ENCODE measurements around the gene DEGS1.

Gene DEGS1

GRCh38 chr1:224159541-224159940 is 23.5 kb upstream of the DEGS1 start:
- no peaks in the 10 kb centered on the region for H3K4me1 ChIP-seq (ENCODE audit: control insufficient read depth in 1 of 2, insufficient read depth in 2 of 2, low read length in 2 of 2)
- no peak overlapping the region for H3K27ac ChIP-seq (ENCODE audit: low read depth, low read length)

DNA sequence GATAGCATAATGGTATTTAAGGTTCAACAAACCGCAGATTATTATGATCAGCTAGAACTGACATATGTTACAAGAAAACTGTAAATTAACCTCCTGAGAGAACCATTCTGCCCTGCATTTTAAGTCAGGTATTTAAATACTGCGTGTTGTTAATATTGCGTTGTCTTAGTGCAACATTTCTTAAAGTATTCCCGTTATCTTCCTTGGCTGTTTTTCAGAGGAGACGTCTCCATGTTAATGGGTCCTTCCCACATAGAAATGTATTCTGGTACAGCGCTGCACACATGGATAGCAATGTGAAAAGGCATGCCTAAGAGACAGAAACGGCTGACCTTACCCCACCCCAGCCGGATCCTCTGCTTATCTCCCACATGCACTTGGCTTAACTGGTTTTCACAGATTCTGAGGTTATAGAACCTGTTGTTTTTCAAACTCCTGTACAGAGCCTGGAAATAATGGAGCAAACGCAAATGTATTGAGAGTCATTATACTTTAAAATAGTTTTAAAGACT is 22.8 kb upstream of the DEGS1 start:
- Histone ChIP-seq H4K8ac (ENCODE audit: low read depth, low read length) (no peak overlapping the region), H2BK5ac (ENCODE audit: low read depth, low read length, poor library complexity) (no peak overlapping the region), H3K4me3 (ENCODE audit: low read depth, low read length) (no peak overlapping the region), H3K4me1 (ENCODE audit: control insufficient read depth in 1 of 2, insufficient read depth in 2 of 2, low read length in 2 of 2) (no peaks in the 10 kb centered on the region), H3K4me2 (ENCODE audit: low read length) (no peak overlapping the region), H2AK5ac (ENCODE audit: low read length) (no peak overlapping the region), H3K23ac (ENCODE audit: low read length) (no peak overlapping the region), H4K12ac (ENCODE audit: low read depth, low read length) (no peak overlapping the region), H3K4ac (ENCODE audit: low read depth, low read length) (no peak overlapping the region), H3K27me3 (ENCODE audit: insufficient read depth, low read length) (no peaks in the 10 kb centered on the region), H3K14ac (ENCODE audit: low read length) (no peak overlapping the region), H3K79me1 (ENCODE audit: low read length) (no peaks in the 10 kb centered on the region), H2BK12ac (ENCODE audit: low read length) (no peak overlapping the region), H4K91ac (ENCODE audit: low read depth, low read length) (no peak overlapping the region), H3K9ac (ENCODE audit: low read length) (no peak overlapping the region), H3K79me2 (ENCODE audit: control insufficient read depth, insufficient read depth, low read length, poor library complexity) (no peaks in the 10 kb centered on the region), H3K27ac (ENCODE audit: low read depth, low read length) (no peak overlapping the region), H3K36me3 (ENCODE audit: control insufficient read depth in 1 of 2, insufficient read depth in 2 of 2, low read length in 2 of 2) (peaks cover 5 to 14% of the 10 kb centered on the region in 2 experiments), H3K18ac (ENCODE audit: low read length) (no peak overlapping the region), H2BK120ac (ENCODE audit: insufficient read depth, low read length, poor library complexity) (no peak overlapping the region), H2AFZ (ENCODE audit: insufficient read depth, low read length, poor library complexity) (no peak overlapping the region), H3K9me3 (ENCODE audit: insufficient read depth, low read depth, low read length) (no peaks in the 10 kb centered on the region)
- no peak for DNase-seq
- no CpG with 5 or more reads among the region's 9 CpGs for WGBS (ENCODE audit: extremely low coverage, insufficient coverage, insufficient read length)

More at GRCh38 chr1:224159541-224159940, 23.5 kb upstream of the DEGS1 start:
- WGBS (ENCODE audit: extremely low coverage, insufficient coverage, insufficient read length) = no CpG with 5 or more reads among the region's 6 CpGs
- H3K14ac ChIP-seq (ENCODE audit: low read length) = no peak overlapping the region
- H3K23ac ChIP-seq (ENCODE audit: low read length) = no peak overlapping the region
- no peak overlapping the region for H4K12ac ChIP-seq (ENCODE audit: low read depth, low read length)
- H3K18ac ChIP-seq (ENCODE audit: low read length) = no peak overlapping the region
- no peak overlapping the region for H2AK5ac ChIP-seq (ENCODE audit: low read length)
- H3K79me2 ChIP-seq (ENCODE audit: control insufficient read depth, insufficient read depth, low read length, poor library complexity) = no peaks in the 10 kb centered on the region
- H3K79me1 ChIP-seq (ENCODE audit: low read length) = no peaks in the 10 kb centered on the region
- H2AFZ ChIP-seq (ENCODE audit: insufficient read depth, low read length, poor library complexity) = no peak overlapping the region
- H2BK5ac ChIP-seq (ENCODE audit: low read depth, low read length, poor library complexity) = no peak overlapping the region
- H3K4me3 ChIP-seq (ENCODE audit: low read depth, low read length) = no peak overlapping the region
- no peak overlapping the region for H3K4ac ChIP-seq (ENCODE audit: low read depth, low read length)
- no peak overlapping the region for H3K9ac ChIP-seq (ENCODE audit: low read length)
- no peak overlapping the region for H2BK120ac ChIP-seq (ENCODE audit: insufficient read depth, low read length, poor library complexity)
- no peak overlapping the region for H4K8ac ChIP-seq (ENCODE audit: low read depth, low read length)
- DNase-seq = no peak
- no peak overlapping the region for H2BK12ac ChIP-seq (ENCODE audit: low read length)
- H4K91ac ChIP-seq (ENCODE audit: low read depth, low read length) = no peak overlapping the region
- no peaks in the 10 kb centered on the region for H3K9me3 ChIP-seq (ENCODE audit: insufficient read depth, low read depth, low read length)
- H3K27me3 ChIP-seq (ENCODE audit: insufficient read depth, low read length) = no peaks in the 10 kb centered on the region
- peaks cover 5 to 14% of the 10 kb centered on the region in 2 experiments for H3K36me3 ChIP-seq (ENCODE audit: control insufficient read depth in 1 of 2, insufficient read depth in 2 of 2, low read length in 2 of 2)
- H3K4me2 ChIP-seq (ENCODE audit: low read length) = no peak overlapping the region

GRCh38 chr1:224162768-224163167 is 20.3 kb upstream of the DEGS1 start:
- H3K36me3 ChIP-seq (ENCODE audit: control insufficient read depth in 1 of 2, insufficient read depth in 2 of 2, low read length in 2 of 2) = peaks cover 2 to 8% of the 10 kb centered on the region in 2 experiments
- no peak overlapping the region for H3K4ac ChIP-seq (ENCODE audit: low read depth, low read length)
- no peak overlapping the region for H3K4me2 ChIP-seq (ENCODE audit: low read length)
- no peak overlapping the region for H3K4me3 ChIP-seq (ENCODE audit: low read depth, low read length)
- H3K79me1 ChIP-seq (ENCODE audit: low read length) = no peaks in the 10 kb centered on the region
- no peak overlapping the region for H3K23ac ChIP-seq (ENCODE audit: low read length)
- no peak overlapping the region for H4K8ac ChIP-seq (ENCODE audit: low read depth, low read length)
- no peak overlapping the region for H2BK120ac ChIP-seq (ENCODE audit: insufficient read depth, low read length, poor library complexity)
- no peak overlapping the region for H4K12ac ChIP-seq (ENCODE audit: low read depth, low read length)
- no peak overlapping the region for H2BK5ac ChIP-seq (ENCODE audit: low read depth, low read length, poor library complexity)
- no peak overlapping the region for H2AFZ ChIP-seq (ENCODE audit: insufficient read depth, low read length, poor library complexity)
- H4K91ac ChIP-seq (ENCODE audit: low read depth, low read length) = no peak overlapping the region
- no peak for DNase-seq
- H2BK12ac ChIP-seq (ENCODE audit: low read length) = no peak overlapping the region
- no peaks in the 10 kb centered on the region for H3K9me3 ChIP-seq (ENCODE audit: insufficient read depth, low read depth, low read length)
- H3K27ac ChIP-seq (ENCODE audit: low read depth, low read length) = no peak overlapping the region
- H3K79me2 ChIP-seq (ENCODE audit: control insufficient read depth, insufficient read depth, low read length, poor library complexity) = no peaks in the 10 kb centered on the region
- H3K18ac ChIP-seq (ENCODE audit: low read length) = no peak overlapping the region
- no CpG with 5 or more reads among the region's 8 CpGs for WGBS (ENCODE audit: extremely low coverage, insufficient coverage, insufficient read length)
- no peaks in the 10 kb centered on the region for H3K4me1 ChIP-seq (ENCODE audit: control insufficient read depth in 1 of 2, insufficient read depth in 2 of 2, low read length in 2 of 2)
- no peak overlapping the region for H3K9ac ChIP-seq (ENCODE audit: low read length)
- H3K27me3 ChIP-seq (ENCODE audit: insufficient read depth, low read length) = no peaks in the 10 kb centered on the region
- no peak overlapping the region for H2AK5ac ChIP-seq (ENCODE audit: low read length)
- no peak overlapping the region for H3K14ac ChIP-seq (ENCODE audit: low read length)

GRCh38 chr1:224163311-224163710 is 19.7 kb upstream of the DEGS1 start:
- no peak overlapping the region for H3K18ac ChIP-seq (ENCODE audit: low read length)
- H2AK5ac ChIP-seq (ENCODE audit: low read length) = no peak overlapping the region
- no peak overlapping the region for H2BK120ac ChIP-seq (ENCODE audit: insufficient read depth, low read length, poor library complexity)
- no peaks in the 10 kb centered on the region for H3K4me1 ChIP-seq (ENCODE audit: control insufficient read depth in 1 of 2, insufficient read depth in 2 of 2, low read length in 2 of 2)
- no peak overlapping the region for H3K9ac ChIP-seq (ENCODE audit: low read length)
- H3K27me3 ChIP-seq (ENCODE audit: insufficient read depth, low read length) = no peaks in the 10 kb centered on the region
- H4K12ac ChIP-seq (ENCODE audit: low read depth, low read length) = no peak overlapping the region
- no peak overlapping the region for H3K14ac ChIP-seq (ENCODE audit: low read length)
- WGBS (ENCODE audit: extremely low coverage, insufficient coverage, insufficient read length) = no CpG with 5 or more reads among the region's 2 CpGs
- no peak overlapping the region for H2BK12ac ChIP-seq (ENCODE audit: low read length)
- H3K4me3 ChIP-seq (ENCODE audit: low read depth, low read length) = no peak overlapping the region
- peak in 1 of 2 donors; percentile 52 for DNase-seq
- H3K23ac ChIP-seq (ENCODE audit: low read length) = no peak overlapping the region
- peaks cover 2 to 7% of the 10 kb centered on the region in 2 experiments for H3K36me3 ChIP-seq (ENCODE audit: control insufficient read depth in 1 of 2, insufficient read depth in 2 of 2, low read length in 2 of 2)
- H4K8ac ChIP-seq (ENCODE audit: low read depth, low read length) = no peak overlapping the region
- no peak overlapping the region for H3K4ac ChIP-seq (ENCODE audit: low read depth, low read length)
- H3K79me1 ChIP-seq (ENCODE audit: low read length) = no peaks in the 10 kb centered on the region
- no peak overlapping the region for H4K91ac ChIP-seq (ENCODE audit: low read depth, low read length)
- H3K9me3 ChIP-seq (ENCODE audit: insufficient read depth, low read depth, low read length) = no peaks in the 10 kb centered on the region
- H2AFZ ChIP-seq (ENCODE audit: insufficient read depth, low read length, poor library complexity) = no peak overlapping the region
- no peak overlapping the region for H3K27ac ChIP-seq (ENCODE audit: low read depth, low read length)
- no peak overlapping the region for H2BK5ac ChIP-seq (ENCODE audit: low read depth, low read length, poor library complexity)
- H3K4me2 ChIP-seq (ENCODE audit: low read length) = no peak overlapping the region
- H3K79me2 ChIP-seq (ENCODE audit: control insufficient read depth, insufficient read depth, low read length, poor library complexity) = no peaks in the 10 kb centered on the region

Data from trophoblast cell (in vitro differentiated cells and primary cell).